Measurements from ENCODE around the gene PARD3B. TPM values are rescaled to one million over a fixed set of nuclear protein-coding genes. Genes with fewer than 3 reads are reported as not detected.

The PARD3B gene
- total and polyA plus RNA-seq, 2 of the 4 experiments (the other 2 are of a cell fraction), result 3.3 to 15.6 TPM

- Histone ChIP-seq H2AK9ac (replicated peaks; ENCODE audit: low read depth, low read length, poor library complexity) (no peak overlapping the region), H4K91ac (ENCODE audit: insufficient read depth, low read depth, low read length) (no peak overlapping the region), H2BK20ac (ENCODE audit: low read depth, low read length) (no peak overlapping the region), H3K4me2 (ENCODE audit: low read depth, low read length) (no peak overlapping the region), H2AK5ac (ENCODE audit: low read depth, low read length) (no peak overlapping the region), H3K14ac (replicated peaks; ENCODE audit: low read depth, low read length) (no peak overlapping the region), H3K4me1 (ENCODE audit: control insufficient read depth, insufficient read depth, low read length) (no peaks in the 10 kb centered on the region), H3K27me3 (ENCODE audit: control insufficient read depth, insufficient read depth, low read length) (no peaks in the 10 kb centered on the region), H3K56ac (ENCODE audit: extremely low read depth, insufficient read depth, low read length) (no peak overlapping the region), H3K18ac (ENCODE audit: low read depth, low read length) (no peak overlapping the region), H4K5ac (ENCODE audit: low read depth, low read length) (no peak overlapping the region), H3K23ac (ENCODE audit: low read depth, low read length) (no peak overlapping the region), H3K4ac (ENCODE audit: low read depth, low read length) (no peak overlapping the region), H2BK120ac (ENCODE audit: low read depth, low read length) (no peak overlapping the region), H3K36me3 (ENCODE audit: control insufficient read depth, insufficient read depth, low read length) (no peaks in the 10 kb centered on the region), H3K79me1 (ENCODE audit: low read depth in 1 of 2, low read length in 2 of 2) (no peaks in the 10 kb centered on the region), H4K20me1 (ENCODE audit: insufficient read depth, low read length) (no peaks in the 10 kb centered on the region), H3K4me3 (ENCODE audit: insufficient read depth, low read depth, low read length) (no peak overlapping the region), H3K9me1 (ENCODE audit: insufficient read depth, low read length) (no peaks in the 10 kb centered on the region), H4K8ac (ENCODE audit: low read depth in 2 of 2, low read length in 2 of 2) (no peak overlapping the region), H3K9me3 (ENCODE audit: control insufficient read depth, insufficient read depth, low read length) (no peaks in the 10 kb centered on the region), H2BK5ac (ENCODE audit: low read depth, low read length, poor library complexity, severe bottlenecking) (no peak overlapping the region), H3K27ac (ENCODE audit: insufficient read depth, low read length) (no peak overlapping the region), H3K9ac (ENCODE audit: low read depth, low read length) (no peak overlapping the region), H2AFZ (replicated peaks; ENCODE audit: low read length, poor library complexity) (no peak overlapping the region), H2BK15ac (ENCODE audit: low read depth, low read length) (no peak overlapping the region)
- TF ChIP-seq SMC3 (IDR thresholded peaks at IDR 0.05; ENCODE audit: low read depth, low read length) (no peak), POLR2A (IDR thresholded peaks at IDR 0.05; ENCODE audit: low read depth, low read length) (no peak), MAFK (IDR thresholded peaks at IDR 0.05; ENCODE audit: low read depth, low read length) (no peak), RFX5 (IDR thresholded peaks at IDR 0.05; ENCODE audit: low read depth, low read length) (no peak), BHLHE40 (IDR thresholded peaks at IDR 0.05; ENCODE audit: low read depth, low read length) (no peak), RAD21 (IDR thresholded peaks at IDR 0.05; ENCODE audit: low read length) (no peak), RCOR1 (IDR thresholded peaks at IDR 0.05; ENCODE audit: insufficient replicate concordance, low read length) (no peak), FOS (IDR thresholded peaks at IDR 0.05; ENCODE audit: low read depth, low read length) (no peak), USF2 (IDR thresholded peaks at IDR 0.05; ENCODE audit: low read depth, low read length) (no peak), MAZ (IDR thresholded peaks at IDR 0.05; ENCODE audit: borderline replicate concordance, low read depth, low read length) (no peak), NFE2L2 (IDR thresholded peaks at IDR 0.05; ENCODE audit: low read depth, low read length) (no peak), CEBPB (IDR thresholded peaks at IDR 0.05; ENCODE audit: low read depth, low read length) (no peak), CHD1 (IDR thresholded peaks at IDR 0.05; ENCODE audit: low read depth, low read length) (no peak), MXI1 (IDR thresholded peaks at IDR 0.05; ENCODE audit: borderline replicate concordance, low read depth, low read length) (no peak)
- TF ChIP-seq, protein P1, sequence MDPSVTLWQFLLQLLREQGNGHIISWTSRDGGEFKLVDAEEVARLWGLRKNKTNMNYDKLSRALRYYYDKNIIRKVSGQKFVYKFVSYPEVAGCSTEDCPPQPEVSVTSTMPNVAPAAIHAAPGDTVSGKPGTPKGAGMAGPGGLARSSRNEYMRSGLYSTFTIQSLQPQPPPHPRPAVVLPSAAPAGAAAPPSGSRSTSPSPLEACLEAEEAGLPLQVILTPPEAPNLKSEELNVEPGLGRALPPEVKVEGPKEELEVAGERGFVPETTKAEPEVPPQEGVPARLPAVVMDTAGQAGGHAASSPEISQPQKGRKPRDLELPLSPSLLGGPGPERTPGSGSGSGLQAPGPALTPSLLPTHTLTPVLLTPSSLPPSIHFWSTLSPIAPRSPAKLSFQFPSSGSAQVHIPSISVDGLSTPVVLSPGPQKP (IDR thresholded peaks at IDR 0.05; ENCODE audit: borderline replicate concordance, low read depth, low read length), result no peak
- TF ChIP-seq, protein P2, sequence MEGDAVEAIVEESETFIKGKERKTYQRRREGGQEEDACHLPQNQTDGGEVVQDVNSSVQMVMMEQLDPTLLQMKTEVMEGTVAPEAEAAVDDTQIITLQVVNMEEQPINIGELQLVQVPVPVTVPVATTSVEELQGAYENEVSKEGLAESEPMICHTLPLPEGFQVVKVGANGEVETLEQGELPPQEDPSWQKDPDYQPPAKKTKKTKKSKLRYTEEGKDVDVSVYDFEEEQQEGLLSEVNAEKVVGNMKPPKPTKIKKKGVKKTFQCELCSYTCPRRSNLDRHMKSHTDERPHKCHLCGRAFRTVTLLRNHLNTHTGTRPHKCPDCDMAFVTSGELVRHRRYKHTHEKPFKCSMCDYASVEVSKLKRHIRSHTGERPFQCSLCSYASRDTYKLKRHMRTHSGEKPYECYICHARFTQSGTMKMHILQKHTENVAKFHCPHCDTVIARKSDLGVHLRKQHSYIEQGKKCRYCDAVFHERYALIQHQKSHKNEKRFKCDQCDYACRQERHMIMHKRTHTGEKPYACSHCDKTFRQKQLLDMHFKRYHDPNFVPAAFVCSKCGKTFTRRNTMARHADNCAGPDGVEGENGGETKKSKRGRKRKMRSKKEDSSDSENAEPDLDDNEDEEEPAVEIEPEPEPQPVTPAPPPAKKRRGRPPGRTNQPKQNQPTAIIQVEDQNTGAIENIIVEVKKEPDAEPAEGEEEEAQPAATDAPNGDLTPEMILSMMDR (conservative IDR thresholded peaks at IDR 0.05; ENCODE audit: low read depth, low read length), result no peak
- CTCF ChIA-PET, result no interaction called here
- intact Hi-C loops (cut with micrococcal nuclease) (no loop called here), in situ Hi-C loops (cut with MboI; ENCODE audit: low sequenced_read_pairs) (no loop called here), dilution Hi-C loops (cut with HindIII; ENCODE audit: low sequenced_read_pairs, unreplicated experiment) (no loop called here)
- POLR2A ChIA-PET (ENCODE audit: unreplicated experiment), result no interaction called here
- no peak for DNase-seq
- no peak for ATAC-seq (ENCODE audit: low read depth)
- WGBS, 2 experiments (ENCODE audit: extremely low coverage in 2 of 2, insufficient read length in 1 of 2), result no CpG with 5 or more reads among the region's 3 CpGs
- BruUV-seq (replicated peaks), result no TSS peak
These were observed 531.9 kb downstream of the PARD3B start for GRCh38 chr2:205077159-205077558.
